SK-N-SH treated with all-trans-retinoic acid at 6 μM for 48 hours (cell line): Measurements from ENCODE around the gene NYAP1.

ENCODE experiments used
- ATAC-seq: fragments of 200-7000 bp; cut with Tn5 transposase; 3 replicates; pipeline ENCODE4 v1.9.1; 2020; ENCODE audit warnings: mild to moderate bottlenecking, moderate library complexity
- ARNTL ChIP-seq: fragments of 450-650 bp; formaldehyde crosslinking; IDR thresholded peaks from 2 replicates; pipeline ENCODE4 v1.5.0; 2020; ENCODE audit warnings: low read depth, mild to moderate bottlenecking, moderate library complexity, borderline replicate concordance
- CSDC2 ChIP-seq: fragments of 250-450 bp; sonication (Bioruptor Pico); IDR thresholded peaks from 2 replicates; pipeline ENCODE4 v1.5.0; 2020; ENCODE audit warnings: mild to moderate bottlenecking, moderate library complexity
- GLIS3 ChIP-seq: fragments of 250-450 bp; sonication (Bioruptor Pico); IDR thresholded peaks from 2 replicates; pipeline ENCODE4 v1.5.0; 2020; ENCODE audit warnings: mild to moderate bottlenecking, moderate library complexity
- PPARA ChIP-seq: fragments of 250-450 bp; sonication (Bioruptor Pico); IDR thresholded peaks from 2 replicates; pipeline ENCODE4 v1.5.0; 2020; ENCODE audit warnings: mild to moderate bottlenecking, borderline replicate concordance
- RARB ChIP-seq: fragments of 250-450 bp; sonication (Bioruptor Pico); IDR thresholded peaks from 2 replicates; pipeline ENCODE4 v1.8.0; 2021; ENCODE audit warnings: mild to moderate bottlenecking, moderate library complexity
- TCF4 ChIP-seq: fragments of 250-450 bp; sonication (Bioruptor Pico); IDR thresholded peaks from 2 replicates; pipeline ENCODE4 v1.8.0; 2021; ENCODE audit warnings: mild to moderate bottlenecking, moderate library complexity, borderline replicate concordance
- TOX ChIP-seq: fragments of 250-450 bp; sonication (Bioruptor Pico); IDR thresholded peaks from 2 replicates; pipeline ENCODE4 v1.8.0; 2021; ENCODE audit warnings: mild to moderate bottlenecking, moderate library complexity, borderline replicate concordance
- ZFP30 ChIP-seq: fragments of 450-650 bp; formaldehyde crosslinking; IDR thresholded peaks from 2 replicates; pipeline ENCODE4 v1.5.0; 2022; ENCODE audit warnings: mild to moderate bottlenecking, moderate library complexity
- ZNF565 ChIP-seq: fragments of 450-650 bp; formaldehyde crosslinking; conservative IDR thresholded peaks from 2 replicates; pipeline ENCODE4 v1.5.0; 2020; ENCODE audit warnings: low read depth, mild to moderate bottlenecking, moderate library complexity
- ZNF70 ChIP-seq: fragments of 450-650 bp; formaldehyde crosslinking; IDR thresholded peaks from 2 replicates; pipeline ENCODE4 v1.5.0; 2020; ENCODE audit warnings: mild to moderate bottlenecking, moderate library complexity
- ZNF8 ChIP-seq: fragments of 450-650 bp; formaldehyde crosslinking; IDR thresholded peaks from 2 replicates; pipeline ENCODE4 v1.5.0; 2020; ENCODE audit warnings: mild to moderate bottlenecking, moderate library complexity
- TF ChIP-seq, protein P1 (sequence below): fragments of 250-450 bp; sonication (Bioruptor Pico); IDR thresholded peaks from 2 replicates; pipeline ENCODE4 v1.8.0; 2020; ENCODE audit warnings: mild to moderate bottlenecking, moderate library complexity, borderline replicate concordance
- TF ChIP-seq, protein P2 (sequence below): fragments of 250-450 bp; sonication (Bioruptor Pico); IDR thresholded peaks from 2 replicates; pipeline ENCODE4 v1.5.0; 2020; ENCODE audit warnings: mild to moderate bottlenecking, moderate library complexity
- TF ChIP-seq, protein P3 (sequence below): fragments of 250-450 bp; sonication (Bioruptor Pico); IDR thresholded peaks from 2 replicates; pipeline ENCODE4 v1.8.0; 2021; ENCODE audit warnings: low read depth, mild to moderate bottlenecking, moderate library complexity, borderline replicate concordance

The NYAP1 gene

DNA sequence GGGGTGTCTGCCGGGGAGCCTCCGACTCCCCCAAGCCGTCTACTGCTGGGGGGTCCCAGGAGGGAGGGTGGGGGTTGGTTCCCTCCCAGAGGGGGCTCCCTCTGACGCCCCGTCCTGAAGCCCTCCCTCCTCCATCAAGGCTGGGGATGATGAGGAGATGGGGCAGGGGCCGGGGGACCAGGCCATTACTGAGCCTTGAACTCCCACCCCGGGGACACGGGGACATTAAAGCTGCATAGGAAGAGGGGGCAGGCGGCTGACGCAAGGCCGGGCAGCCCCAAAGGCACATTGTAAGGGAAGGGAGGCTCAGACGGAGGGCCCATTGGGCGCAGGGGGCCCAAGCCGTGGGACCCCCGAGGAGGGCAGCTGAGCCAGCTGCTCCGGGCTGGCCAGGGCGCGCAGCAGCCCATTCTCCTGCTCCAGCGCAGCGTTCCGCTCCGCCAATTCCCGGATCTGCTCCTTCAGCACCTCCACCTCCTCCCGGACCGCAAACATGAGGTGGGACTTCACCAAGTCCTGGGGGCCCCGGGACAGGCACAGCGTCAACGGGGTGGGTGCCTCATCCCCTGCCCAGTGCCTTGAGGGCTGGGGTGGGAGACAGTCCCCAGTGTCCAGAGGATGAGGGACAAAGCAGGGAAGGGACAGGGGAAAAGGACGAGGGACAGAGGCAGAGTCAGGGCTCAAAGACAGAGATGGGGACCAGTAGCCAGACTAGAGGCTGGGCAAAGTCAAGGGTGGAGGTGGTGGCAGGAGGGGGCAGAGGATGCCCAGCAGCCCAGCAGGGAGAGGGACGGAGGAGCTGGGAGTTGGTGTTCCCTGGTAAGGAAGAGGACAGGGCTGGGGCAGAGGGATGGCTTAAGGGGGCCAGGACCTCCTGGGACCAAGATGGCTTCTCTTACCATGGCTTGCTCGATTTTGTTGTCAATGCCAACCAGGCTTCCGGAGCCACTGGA is 16.8 kb upstream of the NYAP1 start:
- no peak for ATAC-seq
- TF ChIP-seq ZNF70 (CRISPR knock-in tag) (no peak), RARB (CRISPR knock-in tag) (no peak), TOX (CRISPR knock-in tag) (no peak), TCF4 (no peak), PPARA (CRISPR knock-in tag) (no peak), CSDC2 (CRISPR knock-in tag) (no peak), ZFP30 (CRISPR knock-in tag) (no peak)
- TF ChIP-seq, protein P1, sequence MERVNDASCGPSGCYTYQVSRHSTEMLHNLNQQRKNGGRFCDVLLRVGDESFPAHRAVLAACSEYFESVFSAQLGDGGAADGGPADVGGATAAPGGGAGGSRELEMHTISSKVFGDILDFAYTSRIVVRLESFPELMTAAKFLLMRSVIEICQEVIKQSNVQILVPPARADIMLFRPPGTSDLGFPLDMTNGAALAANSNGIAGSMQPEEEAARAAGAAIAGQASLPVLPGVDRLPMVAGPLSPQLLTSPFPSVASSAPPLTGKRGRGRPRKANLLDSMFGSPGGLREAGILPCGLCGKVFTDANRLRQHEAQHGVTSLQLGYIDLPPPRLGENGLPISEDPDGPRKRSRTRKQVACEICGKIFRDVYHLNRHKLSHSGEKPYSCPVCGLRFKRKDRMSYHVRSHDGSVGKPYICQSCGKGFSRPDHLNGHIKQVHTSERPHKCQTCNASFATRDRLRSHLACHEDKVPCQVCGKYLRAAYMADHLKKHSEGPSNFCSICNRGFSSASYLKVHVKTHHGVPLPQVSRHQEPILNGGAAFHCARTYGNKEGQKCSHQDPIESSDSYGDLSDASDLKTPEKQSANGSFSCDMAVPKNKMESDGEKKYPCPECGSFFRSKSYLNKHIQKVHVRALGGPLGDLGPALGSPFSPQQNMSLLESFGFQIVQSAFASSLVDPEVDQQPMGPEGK (CRISPR knock-in tag) = no peak
- TF ChIP-seq, protein P2, sequence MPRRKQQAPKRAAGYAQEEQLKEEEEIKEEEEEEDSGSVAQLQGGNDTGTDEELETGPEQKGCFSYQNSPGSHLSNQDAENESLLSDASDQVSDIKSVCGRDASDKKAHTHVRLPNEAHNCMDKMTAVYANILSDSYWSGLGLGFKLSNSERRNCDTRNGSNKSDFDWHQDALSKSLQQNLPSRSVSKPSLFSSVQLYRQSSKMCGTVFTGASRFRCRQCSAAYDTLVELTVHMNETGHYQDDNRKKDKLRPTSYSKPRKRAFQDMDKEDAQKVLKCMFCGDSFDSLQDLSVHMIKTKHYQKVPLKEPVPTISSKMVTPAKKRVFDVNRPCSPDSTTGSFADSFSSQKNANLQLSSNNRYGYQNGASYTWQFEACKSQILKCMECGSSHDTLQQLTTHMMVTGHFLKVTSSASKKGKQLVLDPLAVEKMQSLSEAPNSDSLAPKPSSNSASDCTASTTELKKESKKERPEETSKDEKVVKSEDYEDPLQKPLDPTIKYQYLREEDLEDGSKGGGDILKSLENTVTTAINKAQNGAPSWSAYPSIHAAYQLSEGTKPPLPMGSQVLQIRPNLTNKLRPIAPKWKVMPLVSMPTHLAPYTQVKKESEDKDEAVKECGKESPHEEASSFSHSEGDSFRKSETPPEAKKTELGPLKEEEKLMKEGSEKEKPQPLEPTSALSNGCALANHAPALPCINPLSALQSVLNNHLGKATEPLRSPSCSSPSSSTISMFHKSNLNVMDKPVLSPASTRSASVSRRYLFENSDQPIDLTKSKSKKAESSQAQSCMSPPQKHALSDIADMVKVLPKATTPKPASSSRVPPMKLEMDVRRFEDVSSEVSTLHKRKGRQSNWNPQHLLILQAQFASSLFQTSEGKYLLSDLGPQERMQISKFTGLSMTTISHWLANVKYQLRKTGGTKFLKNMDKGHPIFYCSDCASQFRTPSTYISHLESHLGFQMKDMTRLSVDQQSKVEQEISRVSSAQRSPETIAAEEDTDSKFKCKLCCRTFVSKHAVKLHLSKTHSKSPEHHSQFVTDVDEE (CRISPR knock-in tag) = no peak
- TF ChIP-seq, protein P3, sequence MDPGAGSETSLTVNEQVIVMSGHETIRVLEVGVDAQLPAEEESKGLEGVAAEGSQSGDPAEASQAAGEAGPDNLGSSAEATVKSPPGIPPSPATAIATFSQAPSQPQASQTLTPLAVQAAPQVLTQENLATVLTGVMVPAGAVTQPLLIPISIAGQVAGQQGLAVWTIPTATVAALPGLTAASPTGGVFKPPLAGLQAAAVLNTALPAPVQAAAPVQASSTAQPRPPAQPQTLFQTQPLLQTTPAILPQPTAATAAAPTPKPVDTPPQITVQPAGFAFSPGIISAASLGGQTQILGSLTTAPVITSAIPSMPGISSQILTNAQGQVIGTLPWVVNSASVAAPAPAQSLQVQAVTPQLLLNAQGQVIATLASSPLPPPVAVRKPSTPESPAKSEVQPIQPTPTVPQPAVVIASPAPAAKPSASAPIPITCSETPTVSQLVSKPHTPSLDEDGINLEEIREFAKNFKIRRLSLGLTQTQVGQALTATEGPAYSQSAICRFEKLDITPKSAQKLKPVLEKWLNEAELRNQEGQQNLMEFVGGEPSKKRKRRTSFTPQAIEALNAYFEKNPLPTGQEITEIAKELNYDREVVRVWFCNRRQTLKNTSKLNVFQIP (CRISPR knock-in tag) = no peak

DNA sequence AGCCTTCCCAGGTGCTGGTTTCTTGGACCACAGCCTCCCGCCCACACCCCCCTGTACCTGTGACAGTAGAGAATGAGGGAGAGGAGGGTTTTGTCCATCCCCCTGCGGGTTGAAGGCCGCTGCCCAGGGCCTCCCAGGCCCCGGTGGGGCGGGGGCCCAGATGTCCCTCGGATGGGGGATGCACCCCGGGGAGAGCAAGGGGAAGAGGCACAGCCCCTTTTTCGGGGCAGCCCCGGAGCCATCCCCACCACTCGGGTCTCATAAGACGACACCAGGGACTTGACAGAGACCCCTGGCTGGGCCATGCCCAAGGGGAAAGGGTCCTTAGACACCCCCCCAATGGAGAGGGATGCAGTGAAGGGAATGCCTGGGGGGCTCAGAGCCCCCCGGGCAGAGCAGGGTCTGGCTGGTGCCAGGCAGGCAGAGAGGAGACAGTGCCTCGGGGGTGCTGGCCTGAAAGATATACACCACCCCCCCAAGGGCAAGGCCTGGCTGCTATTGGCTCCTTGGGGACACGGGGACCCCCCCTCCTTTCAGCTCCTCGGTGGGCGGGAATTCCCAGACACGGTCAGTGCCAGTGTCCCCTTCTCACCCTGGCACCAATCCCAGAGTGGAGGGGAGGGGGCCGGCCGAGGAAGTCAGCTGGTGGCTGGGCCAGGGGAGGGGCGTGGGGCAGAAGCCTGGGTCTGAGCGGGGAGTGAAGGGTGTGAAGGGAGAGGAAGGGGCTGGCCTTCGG is 15.9 kb upstream of the NYAP1 start:
- no peak for ATAC-seq
- TF ChIP-seq ZNF70 (CRISPR knock-in tag) (no peak), ARNTL (CRISPR knock-in tag) (no peak), GLIS3 (no peak), ZNF8 (no peak), RARB (CRISPR knock-in tag) (no peak), ZNF565 (CRISPR knock-in tag) (no peak)
- TF ChIP-seq, protein P1 (CRISPR knock-in tag) = no peak
- TF ChIP-seq, all 23 proteins: peak for 0

DNA sequence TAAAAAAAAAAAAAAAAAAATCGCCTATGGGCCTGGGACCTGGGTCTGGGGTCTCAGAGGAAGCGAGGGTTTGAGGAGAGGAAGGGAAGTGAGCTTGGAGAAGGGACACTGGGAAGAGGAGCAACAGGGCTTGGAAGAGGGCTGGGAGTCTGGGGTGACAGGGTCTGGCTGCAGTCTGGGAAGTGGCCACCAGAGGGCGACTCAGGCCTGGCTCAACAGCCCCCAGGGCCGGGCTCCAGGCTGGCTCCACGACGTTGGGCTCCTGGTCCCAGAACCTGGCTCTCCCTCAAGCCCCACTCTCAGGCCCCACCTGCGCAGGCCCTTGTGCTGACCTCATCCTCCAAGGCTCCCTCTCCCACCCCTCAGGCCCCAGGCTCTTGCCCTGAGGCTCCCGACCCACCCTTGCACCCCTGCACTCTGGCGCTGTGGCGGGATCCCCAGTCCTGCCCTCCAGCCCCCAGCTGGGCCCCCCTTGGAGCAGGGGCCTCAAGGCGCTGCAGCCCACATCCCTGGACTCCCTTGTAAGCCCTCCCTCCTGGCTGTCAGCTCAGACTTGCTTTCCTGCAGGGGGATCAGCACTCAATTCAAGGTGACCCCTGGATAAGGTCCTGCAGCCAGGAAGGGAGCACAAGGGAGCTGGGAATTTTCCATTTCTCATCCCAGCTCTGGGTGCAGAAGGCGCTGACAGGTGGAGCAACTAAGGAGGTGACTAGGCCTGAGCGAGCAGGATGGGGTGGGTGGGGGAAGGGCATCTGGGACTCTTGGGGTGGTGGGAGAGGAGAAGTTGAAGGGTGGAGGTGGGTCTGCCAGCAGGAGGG is 14.3 kb upstream of the NYAP1 start:
- ATAC-seq = peak; percentile 85
- TF ChIP-seq, protein P3 (CRISPR knock-in tag) = no peak
